Endothelial cell (in vitro differentiated cells): ENCODE data around the gene SPAG8. TPM values are rescaled to one million over a fixed set of nuclear protein-coding genes. Genes with fewer than 3 reads are reported as not detected.

Source experiments
- DNase-seq: peaks from one replicate; pipeline ENCODE4 v3.0.0; 2021; ENCODE audit warnings: low spot score
- H3K27ac Mint-ChIP-seq: one replicate; pipeline ENCODE4 v1.8.0; 2021; ENCODE audit warnings: mixed read lengths, inconsistent platforms; ENCODE audit not compliant: unreplicated experiment
- H3K27me3 Mint-ChIP-seq: one replicate; pipeline ENCODE4 v1.8.0; 2021; ENCODE audit warnings: mild to moderate bottlenecking, moderate library complexity, mixed read lengths, inconsistent platforms; ENCODE audit not compliant: unreplicated experiment
- H3K36me3 Mint-ChIP-seq: one replicate; pipeline ENCODE4 v1.8.0; 2021; ENCODE audit warnings: mild to moderate bottlenecking, low read depth, mixed read lengths, inconsistent platforms; ENCODE audit not compliant: unreplicated experiment
- H3K4me1 Mint-ChIP-seq: one replicate; pipeline ENCODE4 v1.8.0; 2021; ENCODE audit warnings: mild to moderate bottlenecking, mixed read lengths, inconsistent platforms; ENCODE audit not compliant: unreplicated experiment
- H3K4me3 Mint-ChIP-seq: one replicate; pipeline ENCODE4 v1.8.0; 2021; ENCODE audit warnings: mild to moderate bottlenecking, mixed read lengths, inconsistent platforms; ENCODE audit not compliant: unreplicated experiment
- H3K9me3 Mint-ChIP-seq: one replicate; pipeline ENCODE4 v1.8.0; 2021; ENCODE audit warnings: mixed read lengths, inconsistent platforms; ENCODE audit not compliant: unreplicated experiment
- total RNA-seq: library from RNA; stranded (reverse); fragmentation: NEBNext Ultra II Directional; extraction: Animal tissue kit (Norgen Biotek cat#: 25700); gene quantifications from one replicate; pipeline ENCODE4 v1.2.1, GENCODE V29; 2021; ENCODE audit not compliant: unreplicated experiment
- TF ChIP-seq, protein P1 (sequence below): fragments of 200-600 bp; sonication (generic); IDR thresholded peaks from one replicate; pipeline ENCODE4 v1.5.0; 2021; ENCODE audit warnings: antibody characterized with exemption; ENCODE audit not compliant: unreplicated experiment

The SPAG8 gene
- total RNA-seq, 1 donor from 2014 or later, result 0.59 TPM

DNA sequence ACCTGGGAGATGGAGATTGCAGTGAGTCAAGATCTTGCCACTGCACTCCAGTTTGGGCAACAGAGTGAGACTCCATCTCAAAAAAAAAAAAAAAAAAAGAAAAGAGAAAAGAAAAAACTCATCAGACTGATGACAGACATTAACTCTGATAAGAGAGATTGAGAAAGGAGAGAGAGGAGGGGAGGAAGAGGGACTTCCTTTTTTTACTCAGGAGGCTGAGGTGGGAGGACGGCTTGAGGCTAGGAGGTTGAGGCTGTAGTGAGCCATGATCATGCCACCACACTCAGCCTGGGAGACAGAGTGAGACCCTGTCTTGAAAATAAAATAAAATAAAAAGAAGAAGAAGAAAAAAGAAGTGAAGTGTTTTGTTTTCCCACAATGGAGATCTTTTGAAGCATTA, 48.3 kb downstream of the SPAG8 start:
- peaks cover 8% of the 10 kb centered on the region for H3K27me3 Mint-ChIP-seq
- H3K4me3 Mint-ChIP-seq, result no peak overlapping the region
- H3K9me3 Mint-ChIP-seq, result no peaks in the 10 kb centered on the region

DNA sequence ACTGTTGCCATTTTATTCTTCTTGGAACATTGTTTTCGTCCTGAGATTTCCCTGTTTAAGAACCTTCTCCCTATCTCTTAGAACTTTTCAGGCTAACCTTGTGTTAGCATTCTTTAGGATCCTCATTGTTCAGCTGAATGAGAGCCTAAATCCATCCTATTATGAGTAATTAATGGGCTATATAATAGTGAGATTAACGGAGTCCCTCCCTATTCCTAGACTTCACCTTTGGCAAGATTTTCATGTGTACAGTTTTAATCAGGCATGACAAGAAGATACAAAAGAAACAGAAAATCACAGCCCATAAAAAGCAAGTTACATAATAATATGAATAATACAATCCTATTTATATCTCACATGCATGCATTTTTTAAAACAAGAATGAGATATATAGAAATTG, 48.9 kb downstream of the SPAG8 start:
- no peak for DNase-seq
- H3K4me1 Mint-ChIP-seq, result peaks cover 32% of the 10 kb centered on the region
- H3K27me3 Mint-ChIP-seq, result peaks cover 7% of the 10 kb centered on the region
- no peaks in the 10 kb centered on the region for H3K36me3 Mint-ChIP-seq
- no peak overlapping the region for H3K27ac Mint-ChIP-seq
- H3K9me3 Mint-ChIP-seq, result no peaks in the 10 kb centered on the region
- H3K4me3 Mint-ChIP-seq, result no peak overlapping the region
- TF ChIP-seq, protein P1, sequence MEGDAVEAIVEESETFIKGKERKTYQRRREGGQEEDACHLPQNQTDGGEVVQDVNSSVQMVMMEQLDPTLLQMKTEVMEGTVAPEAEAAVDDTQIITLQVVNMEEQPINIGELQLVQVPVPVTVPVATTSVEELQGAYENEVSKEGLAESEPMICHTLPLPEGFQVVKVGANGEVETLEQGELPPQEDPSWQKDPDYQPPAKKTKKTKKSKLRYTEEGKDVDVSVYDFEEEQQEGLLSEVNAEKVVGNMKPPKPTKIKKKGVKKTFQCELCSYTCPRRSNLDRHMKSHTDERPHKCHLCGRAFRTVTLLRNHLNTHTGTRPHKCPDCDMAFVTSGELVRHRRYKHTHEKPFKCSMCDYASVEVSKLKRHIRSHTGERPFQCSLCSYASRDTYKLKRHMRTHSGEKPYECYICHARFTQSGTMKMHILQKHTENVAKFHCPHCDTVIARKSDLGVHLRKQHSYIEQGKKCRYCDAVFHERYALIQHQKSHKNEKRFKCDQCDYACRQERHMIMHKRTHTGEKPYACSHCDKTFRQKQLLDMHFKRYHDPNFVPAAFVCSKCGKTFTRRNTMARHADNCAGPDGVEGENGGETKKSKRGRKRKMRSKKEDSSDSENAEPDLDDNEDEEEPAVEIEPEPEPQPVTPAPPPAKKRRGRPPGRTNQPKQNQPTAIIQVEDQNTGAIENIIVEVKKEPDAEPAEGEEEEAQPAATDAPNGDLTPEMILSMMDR, result no peak

More for the DNA sequence above, 48.3 kb downstream of the SPAG8 start:
- H3K27ac Mint-ChIP-seq, result no peak overlapping the region
- no peaks in the 10 kb centered on the region for H3K36me3 Mint-ChIP-seq
- DNase-seq, result no peak
- TF ChIP-seq, protein P1, result no peak
- peaks cover 26% of the 10 kb centered on the region for H3K4me1 Mint-ChIP-seq

DNA sequence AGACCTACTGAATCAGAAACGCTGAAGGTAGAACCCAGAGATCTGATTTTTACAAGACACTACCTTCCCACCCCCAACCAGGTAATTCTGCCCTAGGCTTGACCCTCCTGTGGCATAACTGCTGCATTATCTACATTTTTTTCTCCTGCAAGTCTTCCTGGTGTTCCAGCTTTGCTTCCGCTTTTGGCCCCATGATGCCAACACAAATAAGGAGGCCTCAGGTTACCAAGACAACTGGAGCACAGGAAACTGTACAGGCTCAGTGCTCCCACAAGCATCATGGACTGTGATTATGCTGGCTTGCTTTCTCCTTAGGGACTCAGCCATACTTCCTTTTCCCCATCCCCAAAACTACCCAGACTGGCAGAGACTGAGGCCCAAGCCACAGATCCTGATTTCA, 51.4 kb downstream of the SPAG8 start:
- peaks cover 51% of the 10 kb centered on the region for H3K4me1 Mint-ChIP-seq

DNA sequence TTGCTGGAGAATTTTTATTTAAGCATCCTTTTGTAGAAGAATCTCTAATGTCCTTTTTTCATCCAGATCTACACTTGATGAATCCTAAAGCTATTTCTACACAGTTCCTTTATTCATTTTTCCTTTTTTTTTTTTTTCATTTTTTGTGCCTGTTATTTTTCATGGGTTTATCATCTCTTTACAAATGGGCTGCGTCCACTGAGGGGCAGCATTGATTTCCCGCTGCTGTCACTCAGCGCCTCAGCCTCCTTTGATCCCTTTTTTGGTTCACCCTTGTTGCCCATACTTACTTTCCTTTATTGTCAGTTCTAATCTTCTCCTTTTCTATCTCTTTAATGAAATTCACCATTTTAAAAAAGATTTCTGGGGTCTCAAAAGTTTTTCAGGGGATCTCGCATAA, 52.3 kb downstream of the SPAG8 start:
- TF ChIP-seq, protein P1, result no peak
- no peak for DNase-seq
- peak overlapping the region; percentile 32 for H3K4me3 Mint-ChIP-seq
- peaks cover 10% of the 10 kb centered on the region for H3K36me3 Mint-ChIP-seq
- peak overlapping the region; percentile 91 for H3K27ac Mint-ChIP-seq
- H3K27me3 Mint-ChIP-seq, result peaks cover 19% of the 10 kb centered on the region
- H3K4me1 Mint-ChIP-seq, result peaks cover 57% of the 10 kb centered on the region
- no peaks in the 10 kb centered on the region for H3K9me3 Mint-ChIP-seq

More for the DNA sequence above, 51.4 kb downstream of the SPAG8 start:
- TF ChIP-seq, protein P1, result no peak
- peaks cover 5% of the 10 kb centered on the region for H3K36me3 Mint-ChIP-seq
- peak; percentile 28 for DNase-seq
- H3K27ac Mint-ChIP-seq, result peak overlapping the region; percentile 91
- H3K4me3 Mint-ChIP-seq, result peak overlapping the region; percentile 54
- H3K9me3 Mint-ChIP-seq, result no peaks in the 10 kb centered on the region
- peaks cover 19% of the 10 kb centered on the region for H3K27me3 Mint-ChIP-seq

Other genes with a start within 250 kb of the SPAG8 start
- gene TESK1, start 207.0 kb downstream of the SPAG8 start, total RNA-seq, result 34.6 TPM
- gene CD72, start 193.8 kb downstream of the SPAG8 start, total RNA-seq, result 2.4 TPM
- gene SIT1, start 161.3 kb downstream of the SPAG8 start, total RNA-seq, result not detected
- 32,961 TPM for gene RMRP, start 154.2 kb downstream of the SPAG8 start, total RNA-seq
- 13.5 TPM for gene CCDC107, start 154.0 kb downstream of the SPAG8 start, total RNA-seq
- gene ARHGEF39, start 147.1 kb downstream of the SPAG8 start, total RNA-seq, result 1.4 TPM
- 1.5 TPM for gene CA9, start 138.3 kb downstream of the SPAG8 start, total RNA-seq
- 173 TPM for gene TPM2, start 122.3 kb downstream of the SPAG8 start, total RNA-seq
- gene TLN1, start 80.1 kb downstream of the SPAG8 start, total RNA-seq, result 370 TPM
- 29.2 TPM for gene CREB3, start 79.6 kb downstream of the SPAG8 start, total RNA-seq
- gene GBA2, start 63.0 kb downstream of the SPAG8 start, total RNA-seq, result 200 TPM
- 51.4 TPM for gene RGP1, start 63.0 kb downstream of the SPAG8 start, total RNA-seq
- 2.8 TPM for gene MSMP, start 58.0 kb downstream of the SPAG8 start, total RNA-seq
- gene NPR2, start 20.7 kb downstream of the SPAG8 start, total RNA-seq, result 30.8 TPM
- gene HINT2, start 2.8 kb upstream of the SPAG8 start, total RNA-seq, result 43.3 TPM
- gene FAM221B, start 16.5 kb upstream of the SPAG8 start, total RNA-seq, result not detected
- gene TMEM8B, start 17.0 kb upstream of the SPAG8 start, total RNA-seq, result 9.0 TPM
- not detected for gene OR13J1, start 58.1 kb upstream of the SPAG8 start, total RNA-seq
- gene HRCT1, start 93.9 kb upstream of the SPAG8 start, total RNA-seq, result 0.87 TPM
- gene SPAAR, start 97.2 kb upstream of the SPAG8 start, total RNA-seq, result 32.0 TPM
- gene OR2S2, start 145.9 kb upstream of the SPAG8 start, total RNA-seq, result not detected
- gene RECK, start 224.7 kb upstream of the SPAG8 start, total RNA-seq, result 48.2 TPM